H1 (cell line): Measurements from ENCODE around the gene RIN3. TPM values are rescaled to one million over a fixed set of nuclear protein-coding genes. Genes with fewer than 3 reads are reported as not detected.

Experiments
- CTCF ChIA-PET: fragments of 300-600 bp; sonication (Branson Sonifier 250); formaldehyde crosslinking; loops from one replicate; lab custom pipeline; 2021; ENCODE audit not compliant: partially characterized antibody; lab: Charles Lee
- POLR2A ChIA-PET: fragments of 300-600 bp; sonication (Branson Sonifier 250); formaldehyde crosslinking; loops from one replicate; lab custom pipeline; 2021; ENCODE audit warnings: inconsistent platforms; ENCODE audit not compliant: partially characterized antibody; lab: Charles Lee
- DNase-seq, 2 experiments: peaks; one replicate each; pipeline versions ENCODE4 v3.0.0 to v3.0.0-alpha.2; 2010 to 2022; ENCODE audit warnings: low spot score in 2 of 2, low read depth in 1 of 2, mixed read lengths in 1 of 2
- FAIRE-seq: peaks from 2 replicates; lab custom pipeline; 2011; peaks lifted over from hg19 to GRCh38; lab: Jason Lieb, UNC
- H2AFZ ChIP-seq: 2 replicates; pipeline ENCODE4 v1.8.1; 2012; ENCODE audit warnings: low read length, inconsistent platforms
- H2AK5ac ChIP-seq: 2 replicates; pipeline ENCODE4 v1.6.1; 2013; ENCODE audit warnings: low read depth, low read length
- H2BK120ac ChIP-seq: replicated peaks from 2 replicates; pipeline ENCODE3; 2013; ENCODE audit warnings: low read depth, low read length, inconsistent platforms
- H2BK12ac ChIP-seq: 2 replicates; pipeline ENCODE4 v1.6.1; 2013; ENCODE audit warnings: low read depth, low read length
- H2BK15ac ChIP-seq: 2 replicates; pipeline ENCODE4 v1.6.1; 2013; ENCODE audit warnings: low read length
- H2BK20ac ChIP-seq: 2 replicates; pipeline ENCODE4 v1.6.1; 2013; ENCODE audit warnings: low read length
- H2BK5ac ChIP-seq: 2 replicates; pipeline ENCODE4 v1.6.1; 2013; ENCODE audit warnings: low read depth, low read length
- H3K14ac ChIP-seq: 2 replicates; pipeline ENCODE4 v1.6.1; 2013; ENCODE audit warnings: inconsistent platforms; ENCODE audit not compliant: insufficient read length
- H3K18ac ChIP-seq: 2 replicates; pipeline ENCODE4 v1.6.1; 2013; ENCODE audit warnings: low read length; ENCODE audit errors: extremely low read depth
- H3K23ac ChIP-seq: 2 replicates; pipeline ENCODE4 v1.6.1; 2013; ENCODE audit warnings: inconsistent platforms; ENCODE audit not compliant: insufficient read length
- H3K23me2 ChIP-seq: 2 replicates; pipeline ENCODE4 v1.6.1; 2013; ENCODE audit warnings: low read depth, low read length
- H3K27ac ChIP-seq: 2 replicates; pipeline ENCODE4 v1.6.1; 2011; ENCODE audit warnings: low read depth, low read length, inconsistent platforms
- H3K27me3 ChIP-seq, 4 experiments: replicated peaks in 1 of 4; 1 replicate in 1 of 4; 2 replicates in 3 of 4; pipeline versions ENCODE4 v1.6.1 to v1.8.1; 2011 to 2013; ENCODE audit warnings: low read length in 3 of 4, mild to moderate bottlenecking in 3 of 4, inconsistent platforms in 2 of 4, mixed read lengths in 2 of 4, moderate library complexity in 1 of 4; ENCODE audit not compliant: control insufficient read depth in 3 of 4, insufficient read depth in 3 of 4; ENCODE audit errors: extremely low read depth in 1 of 4
- H3K36me3 ChIP-seq, 4 experiments: 2 replicates each; pipeline versions ENCODE4 v1.6.1 to v1.8.1; 2011 to 2013; ENCODE audit warnings: mild to moderate bottlenecking in 4 of 4, low read length in 3 of 4, moderate library complexity in 2 of 4, control low read depth in 1 of 4, inconsistent platforms in 1 of 4; ENCODE audit not compliant: insufficient read depth in 4 of 4, control insufficient read depth in 2 of 4
- H3K4ac ChIP-seq: replicated peaks from 2 replicates; pipeline ENCODE3; 2013; ENCODE audit warnings: low read length, low read depth, mixed read lengths, inconsistent platforms; ENCODE audit not compliant: insufficient read length
- H3K4me1 ChIP-seq, 4 experiments: replicated peaks in 1 of 4; 1 replicate in 1 of 4; 2 replicates in 3 of 4; pipeline versions ENCODE4 v1.6.1 to v1.8.1; 2011 to 2013; ENCODE audit warnings: low read length in 3 of 4, inconsistent platforms in 2 of 4, mixed read lengths in 1 of 4; ENCODE audit not compliant: insufficient read depth in 4 of 4, control insufficient read depth in 3 of 4
- H3K4me2 ChIP-seq, 2 experiments: 2 replicates each; pipeline versions ENCODE4 v1.6.1 to v1.8.1; 2011 to 2013; ENCODE audit warnings: low read depth in 2 of 2, low read length in 2 of 2, control low read depth in 1 of 2, inconsistent platforms in 1 of 2, mild to moderate bottlenecking in 1 of 2; ENCODE audit not compliant: insufficient read depth in 1 of 2
- H3K4me3 ChIP-seq, 4 experiments: fragments of 200-600, 300-600 bp in 1 of 4; sonication (generic), shearing (Covaris generic), sonication (Bioruptor Twin) in 1 of 4; 2 replicates each; pipeline versions ENCODE4 v1.5.1 to v1.8.1; 2011 to 2016; ENCODE audit warnings: low read length in 4 of 4, low read depth in 3 of 4, control low read depth in 2 of 4, inconsistent platforms in 2 of 4, mild to moderate bottlenecking in 2 of 4, mixed read lengths in 1 of 4, moderate library complexity in 1 of 4; ENCODE audit not compliant: insufficient read depth in 2 of 4; ENCODE audit errors: extremely low read depth in 1 of 4
- H3K56ac ChIP-seq: replicated peaks from 2 replicates; pipeline ENCODE3; 2013; ENCODE audit warnings: low read depth, mild to moderate bottlenecking, mixed read lengths, low read length, inconsistent platforms; ENCODE audit not compliant: insufficient read length
- H3K79me1 ChIP-seq: 2 replicates; pipeline ENCODE4 v1.6.1; 2013; ENCODE audit warnings: low read depth, low read length, control low read depth
- H3K79me2 ChIP-seq, 2 experiments: 2 replicates each; pipeline versions ENCODE4 v1.6.1 to v1.8.1; 2012 to 2013; ENCODE audit warnings: low read length in 2 of 2, mild to moderate bottlenecking in 2 of 2, inconsistent platforms in 1 of 2; ENCODE audit not compliant: insufficient read depth in 2 of 2, control insufficient read depth in 1 of 2
- H3K9ac ChIP-seq, 4 experiments: replicated peaks in 1 of 4; 1 replicate in 1 of 4; 2 replicates in 3 of 4; pipeline versions ENCODE4 v1.6.1 to v1.8.1; 2011 to 2013; ENCODE audit warnings: low read depth in 3 of 4, low read length in 3 of 4, control low read depth in 2 of 4, mild to moderate bottlenecking in 2 of 4, moderate library complexity in 2 of 4, inconsistent platforms in 1 of 4; ENCODE audit errors: extremely low read depth in 1 of 4
- H3K9me3 ChIP-seq, 2 experiments: 2 replicates each; pipeline versions ENCODE4 v1.6.1 to v1.8.1; 2012 to 2013; ENCODE audit warnings: mild to moderate bottlenecking in 2 of 2, moderate library complexity in 2 of 2, control low read depth in 1 of 2, inconsistent platforms in 1 of 2, low read depth in 1 of 2, low read length in 1 of 2, mixed read lengths in 1 of 2; ENCODE audit not compliant: insufficient read depth in 2 of 2
- H4K20me1 ChIP-seq, 2 experiments: replicated peaks in 1 of 2; 2 replicates each; pipeline versions ENCODE3 to v1.8.1; 2011 to 2013; ENCODE audit warnings: inconsistent platforms in 2 of 2, low read length in 2 of 2, mild to moderate bottlenecking in 1 of 2; ENCODE audit not compliant: insufficient read depth in 2 of 2, control insufficient read depth in 1 of 2
- H4K5ac ChIP-seq: 2 replicates; pipeline ENCODE4 v1.6.1; 2013; ENCODE audit warnings: low read length, low read depth, mixed read lengths, inconsistent platforms; ENCODE audit not compliant: insufficient read length
- H4K8ac ChIP-seq: 2 replicates; pipeline ENCODE4 v1.8.0; 2013; ENCODE audit warnings: mild to moderate bottlenecking, moderate library complexity, low read length, inconsistent platforms; ENCODE audit not compliant: insufficient read depth; ENCODE audit errors: extremely low read depth
- H4K91ac ChIP-seq: replicated peaks from 2 replicates; pipeline ENCODE3; 2013; ENCODE audit warnings: low read length, mixed read lengths, inconsistent platforms; ENCODE audit not compliant: insufficient read length
- BACH1 ChIP-seq: IDR thresholded peaks from 2 replicates; pipeline ENCODE4 v1.6.1; 2012; ENCODE audit warnings: low read length, improper control_type of control experiment
- WGBS, 2 experiments: shearing (Covaris generic) in 1 of 2; methylation state at CpG; one replicate each; pipeline versions ENCODE4 v1.1.6 to v1.1.7; 2013 to 2015; ENCODE audit warnings: low lambda C conversion rate in 2 of 2, mixed read lengths in 2 of 2, inconsistent platforms in 1 of 2, low coverage in 1 of 2, missing lambda C conversion rate in 1 of 2; ENCODE audit not compliant: insufficient replicate concordance in 2 of 2, insufficient coverage in 1 of 2, insufficient read length in 1 of 2; ENCODE audit errors: extremely low coverage in 1 of 2, missing lambda C conversion rate in 1 of 2; 5-methylcytosine and 5-hydroxymethylcytosine counted together
- polyA plus RNA-seq, 7 experiments: library from polyadenylated mRNA; depleted of rRNA in 3 of 7; stranded (reverse) in 5 of 7; unstranded in 2 of 7; fragments of >200 nt in 5 of 7; fragments of 200-250 nt in 2 of 7; gene quantifications; 1 replicate in 5 of 7; 2 replicates in 1 of 7; 4 replicates in 1 of 7; pipeline versions ENCODE4 v1.2.1 to v1.2.3, GENCODE V29; 2011 to 2013; ENCODE audit warnings: missing spikeins in 2 of 7, mixed read lengths in 2 of 7
- total RNA-seq: library from RNA; stranded (reverse); fragmentation: NEBNext Ultra II Directional; extraction: Animal tissue kit (Norgen Biotek cat#: 25700); gene quantifications from 2 replicates; pipeline ENCODE4 v1.2.1, GENCODE V29; 2021

RIN3 gene
- total and polyA plus RNA-seq, 2 of the 8 experiments (the other 6 are each of a cell fraction or from before 2014, with no cell fraction given): 0.59 to 1.5 TPM

DNA sequence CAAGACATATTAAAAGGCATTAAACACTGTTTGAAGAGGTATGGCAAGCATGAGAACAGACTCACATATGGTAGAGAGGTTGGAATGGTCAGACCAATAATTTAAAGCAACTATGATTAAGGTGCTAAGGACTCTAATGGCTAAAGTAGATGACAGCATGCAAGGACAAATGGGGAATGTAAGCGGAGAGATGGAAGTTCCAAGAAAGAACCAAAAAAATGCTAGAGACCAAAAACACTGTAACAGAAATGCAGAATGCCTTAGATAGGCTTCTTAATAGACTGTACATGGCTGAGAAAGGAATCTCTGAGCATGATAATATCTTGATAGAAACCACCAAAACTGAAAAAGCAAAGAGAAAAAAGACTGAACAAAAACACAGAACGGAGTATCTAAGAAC is 77.4 kb downstream of the RIN3 start:
- Histone ChIP-seq H4K20me1 (no peaks in the 10 kb centered on the region), H3K56ac (no peak overlapping the region), H2BK12ac (no peak overlapping the region), H4K8ac (no peak overlapping the region), H2BK5ac (no peak overlapping the region), H3K4me1 (no peaks in the 10 kb centered on the region), H3K79me2 (no peaks in the 10 kb centered on the region), H3K36me3 (no peaks in the 10 kb centered on the region), H3K23ac (no peak overlapping the region), H3K4me2 (no peak overlapping the region), H3K79me1 (no peaks in the 10 kb centered on the region), H3K9ac (no peak overlapping the region), H4K5ac (no peak overlapping the region), H2BK20ac (no peak overlapping the region), H2AK5ac (no peak overlapping the region), H3K9me3 (no peaks in the 10 kb centered on the region), H2BK15ac (no peak overlapping the region), H2AFZ (no peak overlapping the region), H3K4ac (no peak overlapping the region), H3K27me3 (no peaks in the 10 kb centered on the region), H4K91ac (no peak overlapping the region), H3K23me2 (no peaks in the 10 kb centered on the region; the same call in 1 of the 2 replicates), H3K14ac (no peak overlapping the region), H3K4me3 (no peak overlapping the region), H2BK120ac (no peak overlapping the region), H3K27ac (no peak overlapping the region), H3K18ac (no peak overlapping the region)
- ChIA-PET POLR2A (no interaction called here), CTCF (interaction anchor here (1.0 to 1.9 kb wide), 2 partner anchors 96 to 253 kb away, joined by 3 to 7 read pairs; no protein-coding TSS in a partner anchor)
- WGBS, 2 experiments: 45% methylated on average over 2 of the region's 2 CpGs; no CpG with 5 or more reads in 1 of the 2 experiments
- no peak for TF ChIP-seq BACH1
- FAIRE-seq: no peak
- no peak for DNase-seq
